GM12874 (cell line): Measurements from ENCODE around the gene PIP4K2C.
A peak's percentile ranks its signal among the peaks of the same experiment; 100 is the strongest.

Experiments
- TF ChIP-seq, protein P1 (sequence below): IDR thresholded peaks from 2 replicates; pipeline ENCODE4 v1.5.1; 2011; ENCODE audit warnings: low read depth, mild to moderate bottlenecking, control low read depth, low read length, moderate library complexity; ENCODE audit not compliant: insufficient read depth

Gene PIP4K2C

DNA sequence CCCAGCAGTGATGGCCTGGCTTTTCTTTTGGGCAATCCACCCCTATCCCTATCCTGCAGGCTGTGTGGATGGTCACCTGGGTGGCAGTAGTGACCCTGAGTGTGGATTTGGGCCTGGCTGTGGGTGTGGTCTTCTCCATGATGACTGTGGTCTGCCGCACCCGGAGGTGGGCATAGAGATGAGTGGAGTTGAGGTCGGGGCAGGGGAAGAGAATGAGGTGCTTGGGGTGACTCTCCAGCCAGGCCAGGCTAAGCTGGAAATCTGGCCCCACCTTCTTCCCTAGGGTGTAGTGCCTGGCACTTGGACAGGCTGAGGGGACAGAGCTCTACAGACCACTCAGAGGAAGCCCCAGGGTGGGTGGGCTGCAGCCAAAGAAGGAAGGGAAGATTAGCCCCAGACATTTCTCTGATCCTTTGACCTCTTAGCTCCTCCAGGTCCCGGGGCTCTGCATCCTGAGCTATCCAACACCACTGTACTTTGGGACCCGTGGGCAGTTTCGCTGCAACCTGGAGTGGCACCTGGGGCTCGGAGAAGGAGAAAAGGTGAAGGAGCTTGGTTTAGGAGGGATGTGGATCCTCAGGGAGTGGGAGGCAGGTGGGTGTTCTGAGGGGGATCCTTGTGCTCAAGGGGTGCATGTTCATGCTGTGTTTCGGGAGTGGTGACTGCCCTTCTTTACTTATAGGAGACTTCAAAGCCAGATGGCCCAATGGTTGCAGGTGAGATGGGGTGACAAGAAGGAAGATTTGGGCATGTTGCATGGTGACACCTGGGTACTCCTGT is 33.6 kb downstream of the PIP4K2C start:
- TF ChIP-seq, protein P1, sequence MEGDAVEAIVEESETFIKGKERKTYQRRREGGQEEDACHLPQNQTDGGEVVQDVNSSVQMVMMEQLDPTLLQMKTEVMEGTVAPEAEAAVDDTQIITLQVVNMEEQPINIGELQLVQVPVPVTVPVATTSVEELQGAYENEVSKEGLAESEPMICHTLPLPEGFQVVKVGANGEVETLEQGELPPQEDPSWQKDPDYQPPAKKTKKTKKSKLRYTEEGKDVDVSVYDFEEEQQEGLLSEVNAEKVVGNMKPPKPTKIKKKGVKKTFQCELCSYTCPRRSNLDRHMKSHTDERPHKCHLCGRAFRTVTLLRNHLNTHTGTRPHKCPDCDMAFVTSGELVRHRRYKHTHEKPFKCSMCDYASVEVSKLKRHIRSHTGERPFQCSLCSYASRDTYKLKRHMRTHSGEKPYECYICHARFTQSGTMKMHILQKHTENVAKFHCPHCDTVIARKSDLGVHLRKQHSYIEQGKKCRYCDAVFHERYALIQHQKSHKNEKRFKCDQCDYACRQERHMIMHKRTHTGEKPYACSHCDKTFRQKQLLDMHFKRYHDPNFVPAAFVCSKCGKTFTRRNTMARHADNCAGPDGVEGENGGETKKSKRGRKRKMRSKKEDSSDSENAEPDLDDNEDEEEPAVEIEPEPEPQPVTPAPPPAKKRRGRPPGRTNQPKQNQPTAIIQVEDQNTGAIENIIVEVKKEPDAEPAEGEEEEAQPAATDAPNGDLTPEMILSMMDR, result no peak

DNA sequence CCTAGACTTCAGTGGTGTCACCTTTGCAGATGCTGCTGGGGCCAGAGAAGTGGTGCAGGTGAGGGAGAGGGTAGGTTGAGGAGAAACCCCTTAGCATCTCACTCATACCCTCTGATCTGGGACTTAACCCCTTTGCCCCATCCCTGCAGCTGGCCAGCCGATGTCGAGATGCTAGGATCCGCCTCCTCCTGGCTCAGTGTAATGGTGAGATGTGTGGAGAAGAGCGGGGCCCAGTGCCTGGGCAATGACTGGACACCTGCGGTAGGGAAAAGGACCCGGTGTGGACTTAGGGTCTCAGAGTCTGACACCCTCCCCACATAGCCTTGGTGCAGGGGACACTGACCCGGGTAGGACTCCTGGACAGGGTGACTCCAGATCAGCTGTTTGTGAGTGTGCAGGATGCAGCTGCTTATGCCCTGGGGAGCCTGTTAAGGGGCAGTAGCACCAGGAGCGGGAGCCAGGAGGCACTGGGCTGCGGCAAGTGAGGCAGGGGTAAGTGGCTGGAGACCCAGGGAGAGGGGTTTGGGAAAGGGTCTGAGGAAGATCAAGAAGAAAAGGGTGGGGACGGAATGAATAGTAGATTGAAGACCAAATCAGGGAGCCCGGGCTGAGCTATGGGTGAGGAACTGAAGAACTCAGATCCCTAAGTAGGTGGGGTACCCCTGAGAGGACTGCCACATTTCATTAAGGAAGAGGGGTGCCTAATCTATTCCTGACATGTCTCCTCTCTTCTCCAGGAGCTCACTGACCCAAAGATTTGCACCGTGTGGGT is 34.5 kb downstream of the PIP4K2C start:
- TF ChIP-seq, protein P1, result no peak

GRCh38 chr12:57626111-57626920 is 35.3 kb downstream of the PIP4K2C start:
- TF ChIP-seq, protein P1, result no peak

DNA sequence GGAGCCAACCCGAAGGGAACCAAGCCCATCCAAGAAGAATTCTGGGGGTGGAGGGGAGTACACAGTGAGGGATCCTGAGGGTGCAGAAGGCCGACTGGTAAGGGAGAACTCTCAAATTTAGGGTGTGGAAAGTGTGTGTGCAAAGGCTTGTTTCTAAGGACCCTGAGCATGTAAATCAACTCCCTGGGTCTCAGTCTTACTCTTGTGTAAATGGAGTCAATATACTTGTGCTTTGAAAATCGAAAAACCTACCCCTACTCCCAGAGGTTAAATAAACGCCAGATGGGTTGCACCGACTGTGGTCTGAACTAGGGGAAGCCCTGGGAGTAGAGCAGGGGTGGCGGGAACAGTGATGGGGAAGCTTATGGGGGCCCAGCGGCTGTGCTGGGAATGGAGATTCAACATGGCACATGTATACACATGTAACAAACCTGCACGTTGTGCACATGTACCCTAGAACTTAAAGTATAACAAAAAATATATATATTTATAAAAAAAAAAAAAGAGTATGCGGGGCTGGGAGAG is 36.0 kb downstream of the PIP4K2C start:
- TF ChIP-seq, protein P1, result no peak

DNA sequence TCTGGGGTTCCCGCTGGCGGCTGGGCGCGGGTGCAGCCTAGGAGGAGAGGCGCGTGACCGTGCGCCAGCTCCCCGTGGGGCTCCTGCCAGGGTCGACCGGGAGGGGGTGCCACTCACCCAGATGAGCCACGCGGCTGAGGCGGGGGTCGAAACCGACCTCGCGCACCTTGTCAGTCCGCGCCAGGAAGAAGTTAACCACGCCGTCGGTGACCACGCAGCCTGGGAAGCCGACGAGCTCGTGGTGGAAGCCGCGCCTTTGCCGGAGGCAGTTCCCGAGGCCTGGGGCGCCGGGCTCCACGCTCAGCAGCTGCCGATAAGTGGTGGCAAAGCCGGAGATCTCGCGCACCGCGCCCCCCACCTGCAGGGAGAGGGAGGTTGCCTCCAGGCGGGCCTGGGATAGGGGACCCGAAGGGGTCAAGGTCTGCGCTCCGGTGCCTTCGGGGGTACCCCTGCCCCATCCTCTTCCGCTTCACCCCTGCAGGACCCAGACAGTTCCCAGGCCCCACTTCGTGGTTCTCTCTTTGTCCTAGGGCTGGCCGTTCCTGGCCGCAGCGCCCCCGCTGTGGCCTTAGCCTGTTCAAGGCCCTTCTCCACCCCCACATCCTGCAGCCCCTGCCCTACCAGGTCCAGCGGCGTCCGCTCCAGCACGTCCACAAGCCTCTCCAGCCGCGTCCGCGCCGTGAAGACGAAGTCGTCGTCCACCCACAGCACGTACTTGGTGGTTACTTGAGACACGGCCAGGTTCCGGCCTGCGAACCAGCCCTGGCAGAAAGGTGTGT is 36.7 kb downstream of the PIP4K2C start:
- TF ChIP-seq, protein P1, result peak; percentile 29; the same call in 1 of the 2 replicates

DNA sequence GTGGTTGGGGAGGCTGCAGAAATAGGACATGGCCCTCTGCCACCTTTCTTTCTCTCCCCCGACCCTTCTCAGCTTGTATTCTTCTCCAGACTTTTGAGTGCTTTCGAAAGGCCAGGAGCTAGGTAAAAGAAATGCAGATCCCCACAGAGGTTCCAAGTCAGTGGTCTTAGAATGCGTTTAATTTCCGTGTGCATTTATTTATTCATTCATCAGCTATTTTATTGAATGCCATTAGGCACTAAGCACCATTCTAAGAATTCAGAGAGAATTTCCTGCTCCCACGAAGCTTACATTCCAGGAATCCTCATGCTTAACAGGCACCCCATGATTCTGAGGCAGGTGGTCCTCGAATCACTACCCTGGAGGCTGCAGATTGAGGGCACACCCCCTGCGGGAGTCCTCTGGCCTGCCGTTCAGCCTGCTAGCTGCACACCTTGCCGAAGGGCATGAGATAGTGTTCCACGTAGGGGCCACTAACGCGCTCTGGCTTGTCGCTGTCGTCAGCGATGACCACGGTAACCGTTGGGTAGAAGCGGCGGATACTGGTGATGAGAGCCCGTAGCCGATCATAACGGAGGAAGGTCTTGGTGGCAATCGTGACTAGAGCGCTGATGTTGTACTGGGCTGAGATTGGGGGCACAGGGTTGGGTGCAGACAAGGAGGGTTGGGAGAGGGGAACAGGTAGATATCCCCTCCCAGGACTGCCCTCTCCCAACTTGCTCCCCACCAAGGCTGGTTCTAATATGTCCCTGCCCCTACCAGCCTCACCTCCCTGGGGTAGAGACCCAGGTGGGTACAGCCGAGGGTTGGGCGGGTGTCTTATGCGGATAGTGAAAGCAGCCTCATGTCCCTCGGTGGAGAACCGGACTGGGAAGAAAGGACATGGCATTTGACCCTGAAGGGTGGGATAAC is 37.5 kb downstream of the PIP4K2C start:
- TF ChIP-seq, protein P1, result no peak
